HG03521 (cell line): Measurements from ENCODE around the gene CEMIP.

Experiments used
- ATAC-seq: cut with Tn5 transposase; IDR thresholded peaks from one replicate; pipeline ENCODE4 v1.9.1; 2021; ENCODE audit warnings: mild to moderate bottlenecking, moderate library complexity; ENCODE audit not compliant: unreplicated experiment

CEMIP gene

DNA sequence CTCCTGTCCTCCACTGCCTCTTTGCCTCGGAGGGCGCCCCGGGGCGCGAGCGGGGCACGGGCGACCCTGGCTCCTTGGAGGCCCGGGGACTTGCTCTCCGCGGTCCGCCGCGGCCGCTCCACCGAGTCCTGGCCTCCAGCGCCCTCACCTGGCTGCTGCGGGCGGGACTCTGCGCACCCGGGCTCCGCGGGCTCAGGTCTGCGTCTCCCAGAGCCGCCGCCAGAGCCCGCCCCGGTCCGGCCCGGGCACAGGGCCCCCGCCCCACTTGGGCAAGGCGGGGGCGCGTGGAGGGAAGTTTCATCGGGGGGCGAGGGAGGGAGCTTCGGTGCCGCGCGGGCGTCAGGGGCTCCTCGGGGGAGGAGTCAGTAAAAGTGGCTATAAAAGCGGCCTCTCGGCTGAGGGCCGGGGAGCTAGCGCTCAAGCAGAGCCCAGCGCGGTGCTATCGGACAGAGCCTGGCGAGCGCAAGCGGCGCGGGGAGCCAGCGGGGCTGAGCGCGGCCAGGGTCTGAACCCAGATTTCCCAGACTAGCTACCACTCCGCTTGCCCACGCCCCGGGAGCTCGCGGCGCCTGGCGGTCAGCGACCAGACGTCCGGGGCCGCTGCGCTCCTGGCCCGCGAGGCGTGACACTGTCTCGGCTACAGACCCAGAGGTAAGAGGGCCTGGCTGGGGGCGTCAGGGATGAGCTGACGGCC lies at the start of gene CEMIP:
TSS of gene CEMIP (plus strand) at position 407 of the 694 bp plus-strand sequence. CDS start 94,510 bp downstream, outside the sequence.
- no peak for ATAC-seq

GRCh38 chr15:80730387-80730786 lies 48.8 kb upstream of the CEMIP start:
- no peak for ATAC-seq

GRCh38 chr15:80730926-80731325 lies 48.2 kb upstream of the CEMIP start:
- no peak for ATAC-seq

- no peak for ATAC-seq
Measured at GRCh38 chr15:80732167-80732566, 47.0 kb upstream of the CEMIP start.

GRCh38 chr15:80732818-80733217 lies 46.4 kb upstream of the CEMIP start:
- ATAC-seq: no peak

- ATAC-seq: no peak
Measured at GRCh38 chr15:80733460-80733859, 45.7 kb upstream of the CEMIP start.

GRCh38 chr15:80735344-80735743 lies 43.8 kb upstream of the CEMIP start:
- no peak for ATAC-seq

- ATAC-seq: no peak
Measured at GRCh38 chr15:80736560-80736959, 42.6 kb upstream of the CEMIP start.

GRCh38 chr15:80739919-80740318 lies 39.3 kb upstream of the CEMIP start:
- no peak for ATAC-seq

DNA sequence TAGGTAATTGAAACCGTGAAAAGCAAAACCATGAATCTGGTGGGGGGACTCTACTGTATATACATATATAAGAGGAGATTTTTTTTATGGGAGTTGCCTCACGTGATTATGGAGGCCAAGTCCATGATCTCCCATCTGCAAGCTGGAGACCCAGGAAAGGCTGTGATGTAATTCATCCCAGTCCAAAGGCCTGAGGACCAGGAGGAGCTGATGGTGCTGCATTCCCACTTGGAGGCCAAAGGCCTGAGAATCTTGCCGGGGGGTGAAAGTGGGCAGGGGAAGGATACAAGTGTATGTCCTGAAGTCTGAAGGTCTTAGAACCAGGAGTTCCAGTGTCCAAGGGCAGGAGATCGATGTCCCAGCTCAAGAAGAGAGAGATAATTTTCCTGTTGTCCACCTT lies 37.1 kb upstream of the CEMIP start:
- ATAC-seq: no peak

DNA sequence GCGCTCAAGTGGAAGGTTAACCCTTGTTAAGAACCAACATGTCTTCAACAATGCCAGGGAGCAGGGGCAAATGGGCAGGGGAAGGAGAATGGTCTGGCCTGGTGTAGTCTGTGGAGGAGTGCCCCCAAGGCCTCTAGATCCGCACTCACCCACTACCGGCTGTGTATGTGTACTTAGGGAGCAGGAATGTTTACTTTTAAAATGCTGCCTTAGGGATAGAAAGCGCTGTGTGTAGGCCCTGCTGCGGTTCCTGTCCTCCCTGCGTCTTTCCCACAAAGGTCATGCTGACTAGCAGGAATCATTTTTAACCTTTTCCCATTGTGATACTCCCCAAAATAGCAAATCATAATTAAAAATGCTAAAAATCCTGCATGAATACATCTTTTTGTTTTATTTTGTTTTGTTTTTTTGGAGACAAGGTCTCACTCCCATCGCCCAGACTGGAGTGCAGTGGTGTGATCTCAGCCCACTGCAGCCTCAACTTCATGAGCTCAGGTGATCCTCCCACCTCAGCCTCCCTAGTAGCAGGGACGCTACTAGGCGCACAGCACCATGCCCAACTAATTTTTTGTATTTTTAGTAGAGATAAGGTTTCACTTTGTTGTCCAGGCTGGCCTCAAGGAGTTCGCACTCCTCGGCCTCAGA lies 35.9 kb upstream of the CEMIP start:
- no peak for ATAC-seq

DNA sequence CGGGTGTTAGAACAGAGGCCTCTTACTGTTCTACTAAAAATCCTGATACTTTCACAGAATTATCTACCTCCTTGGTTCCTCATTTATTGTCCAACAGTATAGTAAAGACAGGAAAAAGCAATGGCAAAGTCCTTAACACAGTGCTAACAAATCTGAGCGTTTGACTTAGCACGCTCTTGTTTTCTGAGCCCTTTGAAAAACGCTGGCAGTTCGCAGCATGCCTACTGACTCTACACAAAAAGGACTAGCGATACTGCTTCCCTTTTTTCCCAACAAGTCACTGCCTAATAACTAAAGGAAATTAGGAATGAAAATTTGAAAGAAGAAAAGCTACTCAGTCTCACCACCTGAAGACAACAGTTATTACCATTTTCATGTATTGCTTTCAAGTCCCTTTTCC lies 34.8 kb upstream of the CEMIP start:
- no peak for ATAC-seq

DNA sequence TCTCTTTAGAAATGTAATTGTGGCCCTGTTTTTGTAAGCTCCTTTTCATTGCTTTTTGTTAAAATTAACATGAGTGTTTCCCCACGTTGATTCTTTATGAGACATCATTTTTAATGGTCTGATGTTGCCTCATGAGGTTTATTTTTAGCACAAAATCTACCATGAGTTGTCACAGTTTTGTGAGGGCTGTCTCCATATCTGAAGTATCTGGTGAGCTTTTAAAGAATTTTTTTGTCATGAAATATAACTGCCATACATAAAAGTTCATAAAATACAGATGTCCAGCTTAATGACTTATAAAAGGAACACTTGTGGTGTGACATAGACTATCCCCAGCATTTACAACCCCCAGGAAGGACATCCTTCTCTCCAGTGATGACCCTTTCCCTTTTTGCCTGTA lies 34.3 kb upstream of the CEMIP start:
- ATAC-seq: no peak

DNA sequence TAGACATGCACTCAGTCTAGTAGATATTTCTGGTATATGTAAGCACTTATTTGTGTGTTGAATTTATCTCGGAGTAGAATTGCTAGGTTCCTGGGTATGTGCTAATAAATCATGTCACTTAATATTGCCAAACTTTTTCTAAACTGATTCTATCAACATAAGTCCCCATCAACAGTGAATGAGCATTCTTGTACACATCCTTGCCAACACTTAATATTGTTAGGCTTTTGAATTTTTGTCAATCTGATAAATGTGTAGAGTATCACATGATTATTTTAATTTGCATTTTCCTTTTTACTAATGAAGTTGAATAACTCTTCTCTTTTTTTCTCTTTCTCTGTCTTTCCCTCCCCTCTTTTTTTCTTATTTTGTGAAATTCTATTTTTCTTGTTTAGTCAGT lies 33.3 kb upstream of the CEMIP start:
- no peak for ATAC-seq

DNA sequence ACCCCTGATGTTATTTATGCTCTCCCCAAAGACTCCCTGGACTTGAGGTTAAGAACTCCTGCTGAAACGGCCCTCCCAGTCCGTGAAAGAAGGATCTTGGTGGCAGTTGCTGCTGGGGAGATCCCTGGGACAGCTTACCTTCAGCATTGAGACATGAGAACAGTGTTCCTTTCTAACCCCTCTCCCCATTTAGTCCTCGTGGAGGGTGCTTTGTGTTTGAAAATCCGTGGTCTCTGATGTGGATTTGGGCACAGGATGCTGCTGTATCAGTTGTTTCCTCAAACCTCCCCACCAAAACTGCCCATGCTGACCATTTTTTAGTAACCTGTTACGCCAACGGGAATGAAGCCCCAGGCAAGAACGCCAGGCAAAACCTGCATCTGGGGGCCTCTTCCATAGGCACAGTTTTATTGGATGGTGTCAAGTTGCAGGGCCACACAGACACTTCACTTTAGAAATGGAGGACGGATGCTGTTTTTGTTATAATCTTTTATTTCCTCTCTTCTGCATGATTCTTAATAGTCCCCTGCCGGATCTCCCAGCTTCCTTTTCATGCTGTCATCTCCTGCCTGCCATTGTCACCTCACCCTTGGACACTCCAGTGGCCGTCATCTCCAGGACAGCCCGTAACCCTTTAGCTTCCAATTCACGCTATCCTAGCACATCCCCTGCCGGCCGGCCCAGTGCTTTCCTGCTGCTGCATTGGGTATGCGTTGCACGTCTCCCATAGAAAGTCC lies 31.7 kb upstream of the CEMIP start:
- no peak for ATAC-seq

- no peak for ATAC-seq
Measured at GRCh38 chr15:80749589-80749988, 29.6 kb upstream of the CEMIP start.

GRCh38 chr15:80750575-80750974 lies 28.6 kb upstream of the CEMIP start:
- ATAC-seq: no peak

- ATAC-seq: no peak
Measured at GRCh38 chr15:80752204-80752603, 27.0 kb upstream of the CEMIP start.

GRCh38 chr15:80753161-80753560 lies 26.0 kb upstream of the CEMIP start:
- no peak for ATAC-seq

- ATAC-seq: no peak
Measured at GRCh38 chr15:80754014-80754413, 25.2 kb upstream of the CEMIP start.

GRCh38 chr15:80755885-80756284 lies 23.3 kb upstream of the CEMIP start:
- ATAC-seq: no peak

DNA sequence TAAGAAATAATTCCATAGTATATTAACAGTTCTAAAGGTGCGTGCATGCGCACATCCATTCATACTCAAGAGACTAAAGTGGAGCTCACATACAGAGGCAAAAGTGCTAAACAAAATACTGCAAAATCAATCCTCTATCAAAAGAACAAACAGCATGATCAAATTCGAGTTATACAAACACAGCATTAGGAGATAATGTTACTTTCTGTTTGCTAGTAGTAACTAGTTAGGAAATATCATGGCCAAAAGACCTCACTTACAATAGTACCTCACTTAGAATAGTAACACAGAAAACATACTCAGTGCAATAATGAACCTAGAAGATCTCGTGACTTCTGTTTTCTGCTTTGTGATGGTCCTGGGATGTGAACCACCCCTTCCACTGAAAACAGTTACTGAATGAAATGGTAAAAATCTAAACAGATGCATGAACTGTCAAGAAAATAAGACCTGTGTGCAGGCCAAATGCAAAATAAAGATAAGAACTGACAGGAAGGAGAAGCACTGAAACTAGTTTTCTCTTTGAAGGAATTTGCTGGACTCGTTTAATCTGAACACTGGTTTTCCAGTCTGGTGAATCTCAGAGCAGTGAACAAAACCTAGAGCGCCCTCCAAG lies 20.9 kb upstream of the CEMIP start:
- ATAC-seq: no peak
